GM12892 (cell line): ENCODE data around the gene FAM222A.

Experiments
- POLR2A ChIP-seq: IDR thresholded peaks from 2 replicates; pipeline ENCODE4 v1.6.1; 2011; ENCODE audit warnings: low read depth, low read length, control low read depth
- POLR2AphosphoS5 ChIP-seq: IDR thresholded peaks from 2 replicates; pipeline ENCODE4 v1.6.1; 2011; ENCODE audit warnings: low read depth, low read length, control low read depth
- TAF1 ChIP-seq: IDR thresholded peaks from 2 replicates; pipeline ENCODE4 v1.6.1; 2011; ENCODE audit warnings: low read depth, mild to moderate bottlenecking, control low read depth, low read length, borderline replicate concordance

DNA sequence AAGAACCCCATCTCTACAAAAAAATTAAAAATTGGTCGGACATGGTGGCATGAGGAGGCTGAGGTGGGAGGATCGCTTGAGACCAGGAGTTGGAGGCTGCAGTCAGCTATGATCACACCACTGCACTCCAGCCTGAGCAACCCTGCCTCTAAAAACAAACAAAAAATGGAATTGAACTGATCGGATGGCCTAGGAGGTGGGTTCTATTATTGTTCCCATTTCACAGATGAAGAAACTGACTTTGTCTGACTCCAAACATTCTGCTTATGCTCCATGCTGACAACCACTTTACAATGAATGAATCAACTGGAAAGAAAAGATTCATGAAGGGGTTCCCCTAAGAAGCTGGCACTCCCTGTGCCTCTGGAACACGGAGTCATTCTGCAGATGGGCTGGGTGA lies 72.2 kb downstream of the FAM222A start:
- TF ChIP-seq POLR2AphosphoS5 (no peak), POLR2A (no peak), TAF1 (no peak)
